ENCODE results near the gene PCDHB14.
"Not testable (repeated sequence)": the region's sequence is repeated elsewhere in the genome, so short reads cannot be mapped to it uniquely, and the experiment has no call there.

The PCDHB14 gene

GRCh38 chr5:141210281-141210680 is 12.9 kb upstream of the PCDHB14 start:
- DNase-seq, result not testable (repeated sequence)

GRCh38 chr5:141210849-141211248 is 12.3 kb upstream of the PCDHB14 start:
- not testable (repeated sequence) for DNase-seq

GRCh38 chr5:141213656-141214339 is 9.3 kb upstream of the PCDHB14 start, which contains the start of gene PCDHB13:
Gene PCDHB13, plus strand, starts transcription at chr5:141213919. Its CDS starts 205 bp downstream, at chr5:141214124.
- peak in 3 of 14 donors; percentile 6 to 12 (median 7) for DNase-seq

DNA sequence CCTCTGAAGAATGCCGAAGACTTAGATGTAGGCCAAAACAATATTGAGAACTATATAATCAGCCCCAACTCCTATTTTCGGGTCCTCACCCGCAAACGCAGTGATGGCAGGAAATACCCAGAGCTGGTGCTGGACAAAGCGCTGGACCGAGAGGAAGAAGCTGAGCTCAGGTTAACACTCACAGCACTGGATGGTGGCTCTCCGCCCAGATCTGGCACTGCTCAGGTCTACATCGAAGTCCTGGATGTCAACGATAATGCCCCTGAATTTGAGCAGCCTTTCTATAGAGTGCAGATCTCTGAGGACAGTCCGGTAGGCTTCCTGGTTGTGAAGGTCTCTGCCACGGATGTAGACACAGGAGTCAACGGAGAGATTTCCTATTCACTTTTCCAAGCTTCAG is 8.6 kb upstream of the PCDHB14 start:
- DNase-seq, result not testable (repeated sequence)

- DNase-seq, result not testable (repeated sequence)
Measured at GRCh38 chr5:141215504-141215903, 7.6 kb upstream of the PCDHB14 start.

DNA sequence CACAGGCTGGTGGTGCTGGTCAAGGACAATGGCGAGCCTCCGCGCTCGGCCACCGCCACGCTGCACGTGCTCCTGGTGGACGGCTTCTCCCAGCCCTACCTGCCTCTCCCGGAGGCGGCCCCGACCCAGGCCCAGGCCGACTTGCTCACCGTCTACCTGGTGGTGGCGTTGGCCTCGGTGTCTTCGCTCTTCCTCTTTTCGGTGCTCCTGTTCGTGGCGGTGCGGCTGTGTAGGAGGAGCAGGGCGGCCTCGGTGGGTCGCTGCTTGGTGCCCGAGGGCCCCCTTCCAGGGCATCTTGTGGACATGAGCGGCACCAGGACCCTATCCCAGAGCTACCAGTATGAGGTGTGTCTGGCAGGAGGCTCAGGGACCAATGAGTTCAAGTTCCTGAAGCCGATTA is 7.1 kb upstream of the PCDHB14 start:
- DNase-seq, result not testable (repeated sequence)

- DNase-seq, result not testable (repeated sequence)
Measured at GRCh38 chr5:141224844-141225243, 1.7 kb downstream of the PCDHB14 start.

DNA sequence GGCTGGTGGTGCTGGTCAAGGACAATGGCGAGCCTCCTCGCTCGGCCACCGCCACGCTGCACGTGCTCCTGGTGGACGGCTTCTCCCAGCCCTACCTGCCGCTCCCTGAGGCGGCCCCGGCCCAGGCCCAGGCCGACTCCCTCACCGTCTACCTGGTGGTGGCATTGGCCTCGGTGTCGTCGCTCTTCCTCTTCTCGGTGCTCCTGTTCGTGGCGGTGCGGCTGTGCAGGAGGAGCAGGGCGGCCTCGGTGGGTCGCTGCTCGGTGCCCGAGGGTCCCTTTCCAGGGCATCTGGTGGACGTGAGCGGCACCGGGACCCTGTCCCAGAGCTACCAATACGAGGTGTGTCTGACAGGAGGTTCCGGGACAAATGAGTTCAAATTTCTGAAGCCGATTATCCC is 2.3 kb downstream of the PCDHB14 start:
- DNase-seq, result not testable (repeated sequence)

DNA sequence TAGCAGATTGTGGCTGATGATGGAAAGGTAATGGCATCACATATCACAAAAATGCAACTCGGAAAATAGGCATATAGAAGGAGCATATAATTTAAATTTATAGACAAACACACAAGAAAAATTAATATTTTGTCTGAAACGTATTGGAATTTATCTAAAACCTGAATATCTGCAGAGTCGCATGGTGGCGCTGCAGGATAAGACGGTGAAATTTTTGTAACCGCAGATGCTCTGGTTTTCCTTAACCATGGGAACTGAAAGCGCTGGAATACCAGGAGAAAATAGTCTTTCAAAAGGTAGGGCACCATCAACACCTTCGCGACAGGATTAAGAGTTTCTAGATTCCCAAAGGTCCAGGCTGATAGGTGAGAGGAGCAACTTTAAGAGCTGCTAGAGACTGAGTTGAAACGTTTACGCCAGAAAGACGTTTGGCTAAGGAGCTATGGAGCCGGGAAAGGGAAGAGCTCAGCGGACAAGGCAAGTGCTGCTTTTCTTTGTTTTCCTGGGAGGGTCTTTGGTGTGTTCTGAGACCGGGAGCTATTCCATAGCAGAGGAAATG is 11.0 kb downstream of the PCDHB14 start:
- no peak for DNase-seq

DNA sequence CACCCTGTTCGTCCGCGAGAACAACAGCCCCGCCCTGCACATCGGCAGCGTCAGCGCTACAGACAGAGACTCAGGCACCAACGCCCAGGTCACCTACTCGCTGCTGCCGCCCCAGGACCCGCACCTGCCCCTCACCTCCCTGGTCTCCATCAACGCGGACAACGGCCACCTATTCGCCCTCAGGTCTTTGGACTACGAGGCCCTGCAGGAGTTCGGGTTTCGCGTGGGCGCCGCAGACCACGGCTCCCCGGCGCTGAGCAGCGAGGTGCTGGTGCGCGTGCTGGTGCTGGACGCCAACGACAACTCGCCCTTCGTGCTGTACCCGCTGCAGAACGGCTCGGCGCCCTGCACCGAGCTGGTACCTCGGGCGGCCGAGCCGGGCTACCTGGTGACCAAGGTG is 12.8 kb downstream of the PCDHB14 start:
- not testable (repeated sequence) for DNase-seq

GRCh38 chr5:141236516-141237313 is 13.6 kb downstream of the PCDHB14 start:
- no peak for DNase-seq

DNA sequence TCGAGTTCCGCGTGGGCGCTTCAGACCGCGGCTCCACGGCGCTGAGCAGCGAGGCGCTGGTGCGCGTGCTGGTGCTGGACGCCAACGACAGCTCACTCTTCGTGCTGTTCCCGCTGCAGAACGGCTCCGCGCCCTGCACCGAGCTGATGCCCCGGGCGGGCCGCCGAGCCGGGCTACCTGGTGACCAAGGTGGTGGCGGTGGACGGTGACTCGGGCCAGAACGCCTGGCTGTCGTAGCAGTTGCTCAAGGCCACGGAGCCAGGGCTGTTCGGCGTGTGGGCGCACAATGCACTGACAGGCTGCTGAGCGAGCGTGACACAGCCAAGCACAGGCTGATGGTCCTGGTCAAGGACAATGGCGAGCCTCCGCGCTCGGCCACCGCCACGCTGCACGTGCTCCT is 18.4 kb downstream of the PCDHB14 start:
- no peak for DNase-seq

DNA sequence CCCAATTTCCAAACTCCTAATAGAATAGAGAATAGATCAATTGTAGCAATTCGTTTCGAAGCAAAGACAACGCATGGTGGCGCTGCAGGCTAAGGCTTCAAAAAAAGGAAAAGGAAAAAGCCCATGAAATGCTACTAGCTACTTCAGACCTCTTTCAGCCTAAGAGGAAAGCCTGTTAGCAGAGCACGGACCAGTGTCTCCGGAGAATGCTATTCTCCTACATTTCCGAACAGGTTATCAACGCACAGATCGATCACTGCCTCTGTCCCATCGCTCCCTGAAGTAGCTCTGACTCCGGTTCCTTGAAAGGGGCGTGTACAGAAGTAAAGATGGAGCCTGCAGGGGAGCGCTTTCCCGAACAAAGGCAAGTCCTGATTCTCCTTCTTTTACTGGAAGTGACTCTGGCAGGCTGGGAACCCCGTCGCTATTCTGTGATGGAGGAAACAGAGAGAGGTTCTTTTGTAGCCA is 22.1 kb downstream of the PCDHB14 start, which contains the start of gene PCDHB15:
PCDHB15 (plus strand) TSS at position 146 of the 468 bp plus-strand sequence; CDS start at position 330, 184 bp downstream.
- DNase-seq, result peak in 3 of 14 donors; percentile 1 to 17 (median 4)

DNA sequence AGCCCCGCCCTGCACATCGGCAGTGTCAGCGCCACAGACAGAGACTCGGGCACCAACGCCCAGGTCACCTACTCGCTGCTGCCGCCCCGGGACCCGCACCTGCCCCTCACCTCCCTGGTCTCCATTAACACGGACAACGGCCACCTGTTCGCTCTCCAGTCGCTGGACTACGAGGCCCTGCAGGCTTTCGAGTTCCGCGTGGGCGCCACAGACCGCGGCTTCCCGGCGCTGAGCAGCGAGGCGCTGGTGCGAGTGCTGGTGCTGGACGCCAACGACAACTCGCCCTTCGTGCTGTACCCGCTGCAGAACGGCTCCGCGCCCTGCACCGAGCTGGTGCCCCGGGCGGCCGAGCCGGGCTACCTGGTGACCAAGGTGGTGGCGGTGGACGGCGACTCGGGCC is 23.8 kb downstream of the PCDHB14 start:
- DNase-seq, result not testable (repeated sequence)

- DNase-seq, result not testable (repeated sequence)
Measured at GRCh38 chr5:141247434-141247833, 24.3 kb downstream of the PCDHB14 start.

DNA sequence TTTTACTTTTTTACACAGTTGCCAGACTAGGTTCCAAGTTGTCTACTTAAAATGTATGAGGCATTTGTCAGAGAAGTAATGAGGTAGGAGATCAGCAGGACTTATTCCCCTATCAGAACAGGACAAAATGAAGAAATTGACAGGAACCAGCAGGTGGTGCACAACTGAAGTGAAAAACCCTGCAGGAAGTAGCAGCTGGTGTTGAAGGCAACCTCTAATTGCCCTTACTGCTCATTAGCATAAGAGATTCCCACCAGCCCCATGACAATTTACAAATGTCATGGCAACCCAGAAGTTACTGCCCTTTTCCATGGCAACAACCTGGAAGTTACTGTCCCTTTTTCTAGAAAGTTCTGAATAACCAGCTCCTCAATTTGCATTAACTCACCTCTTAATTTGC is 27.4 kb downstream of the PCDHB14 start:
- no peak for DNase-seq

DNA sequence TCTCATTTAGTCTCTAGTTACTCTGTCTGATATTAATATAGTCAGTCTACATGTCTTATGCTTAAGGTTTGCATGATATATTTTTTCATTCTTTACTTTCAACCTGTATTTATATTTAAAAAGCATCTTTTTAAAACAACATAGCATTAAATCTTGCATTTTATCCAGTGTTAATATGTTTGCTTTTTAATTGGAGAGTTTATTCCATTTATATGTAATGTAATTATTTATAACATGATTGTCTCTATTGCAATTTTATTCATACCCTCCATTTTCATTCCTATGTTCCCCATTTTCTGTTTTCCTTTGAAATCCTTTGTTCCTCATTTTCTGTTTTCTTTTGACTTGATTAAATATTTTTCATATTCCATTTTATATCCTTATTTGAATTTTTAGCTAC is 35.3 kb downstream of the PCDHB14 start:
- no peak for DNase-seq

DNA sequence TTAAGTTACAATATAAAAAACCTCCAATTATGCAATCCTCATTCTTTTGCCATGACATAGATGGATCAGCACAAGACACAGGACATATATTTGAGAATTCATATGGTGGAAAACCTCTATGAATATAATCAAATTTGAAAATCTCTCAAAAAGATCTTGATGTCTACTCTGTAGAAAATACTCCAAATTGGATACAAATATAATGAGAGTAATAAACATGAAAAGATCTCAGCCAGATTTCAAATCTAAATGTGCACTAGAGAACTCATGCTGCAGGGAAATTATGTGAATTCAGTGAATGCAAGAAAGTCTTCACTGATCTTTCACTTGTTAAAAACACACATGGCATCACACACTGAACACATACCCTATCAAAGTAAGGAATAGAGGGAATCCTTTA is 35.8 kb downstream of the PCDHB14 start:
- DNase-seq, result no peak

GRCh38 chr5:141260458-141261237 is 37.5 kb downstream of the PCDHB14 start:
- DNase-seq, result no peak

GRCh38 chr5:141261238-141261546 is 38.0 kb downstream of the PCDHB14 start:
- DNase-seq, result no peak

DNA sequence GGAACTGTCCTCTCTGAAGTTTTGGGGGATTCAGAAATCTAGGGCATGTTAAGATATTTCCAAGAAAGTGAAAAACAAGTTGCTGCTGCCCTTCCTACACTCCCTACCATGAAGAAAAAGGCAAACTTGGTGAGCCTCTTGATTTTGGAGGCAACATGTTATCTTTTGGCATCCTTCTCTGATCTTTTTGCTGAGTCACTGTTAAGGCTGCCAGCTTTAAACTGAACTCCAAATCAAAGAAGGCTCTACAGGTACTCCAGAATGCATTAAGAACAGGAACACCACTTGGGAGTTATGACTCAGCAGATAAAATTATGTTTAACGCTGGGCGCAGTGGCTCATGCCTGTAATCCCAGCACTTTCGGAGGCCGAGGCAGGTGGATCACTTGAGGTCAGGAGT is 46.1 kb downstream of the PCDHB14 start:
- no peak for DNase-seq

DNA sequence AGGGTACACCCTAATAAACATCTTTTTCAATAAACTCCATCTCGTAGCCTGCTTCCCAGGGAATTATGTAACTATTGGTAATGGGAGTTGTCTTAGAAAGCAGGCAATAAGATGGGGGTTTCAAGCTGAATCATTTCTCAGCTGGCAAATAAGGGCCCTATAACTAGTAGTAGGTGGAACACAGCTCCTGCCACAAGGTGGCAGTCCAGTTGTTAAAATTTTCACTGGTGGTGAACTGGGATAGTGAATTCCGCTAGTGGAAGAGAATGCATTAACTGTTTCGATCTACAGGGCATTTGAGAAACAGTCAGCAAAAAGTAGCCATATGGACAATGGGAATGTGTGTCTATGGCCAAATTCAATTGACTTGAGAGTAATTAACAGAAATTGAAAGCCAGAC is 49.8 kb downstream of the PCDHB14 start:
- no peak for DNase-seq
